Osteoblast (primary cell): ENCODE data around the gene WNT7A. TPM values are rescaled to one million over a fixed set of nuclear protein-coding genes. Genes with fewer than 3 reads are reported as not detected.
A peak's percentile ranks its signal among the peaks of the same experiment; 100 is the strongest.

Experiments used
- DNase-seq: peaks from one replicate; pipeline ENCODE4 v3.0.0; 2011; ENCODE audit warnings: low spot score, mixed read lengths; ENCODE audit not compliant: insufficient read length; ENCODE audit errors: missing footprints
- H2AFZ ChIP-seq: 2 replicates; pipeline ENCODE4 v1.6.0; 2011; ENCODE audit warnings: mild to moderate bottlenecking, low read length
- H3K27ac ChIP-seq: 2 replicates; pipeline ENCODE4 v1.5.1; 2011; ENCODE audit warnings: mild to moderate bottlenecking, low read depth, low read length, moderate library complexity
- H3K27me3 ChIP-seq: 2 replicates; pipeline ENCODE4 v1.6.0; 2012; ENCODE audit warnings: mild to moderate bottlenecking, control low read depth, inconsistent platforms, low read length, moderate library complexity; ENCODE audit not compliant: insufficient read depth
- H3K36me3 ChIP-seq: 2 replicates; pipeline ENCODE4 v1.5.1; 2011; ENCODE audit warnings: mild to moderate bottlenecking, low read length, control low read depth, moderate library complexity; ENCODE audit not compliant: insufficient read depth
- H3K4me1 ChIP-seq: 2 replicates; pipeline ENCODE4 v1.5.1; 2011; ENCODE audit warnings: mild to moderate bottlenecking, low read length, control low read depth, moderate library complexity; ENCODE audit not compliant: insufficient read depth
- H3K4me2 ChIP-seq: 2 replicates; pipeline ENCODE4 v1.6.0; 2011; ENCODE audit warnings: mild to moderate bottlenecking, low read length; ENCODE audit not compliant: insufficient read depth
- H3K4me3 ChIP-seq: fragments of 200-600 bp; sonication (generic); 3 replicates; pipeline ENCODE4 v1.5.1; 2012; ENCODE audit warnings: mild to moderate bottlenecking, low read length, inconsistent platforms; ENCODE audit not compliant: insufficient read depth
- H3K79me2 ChIP-seq: 2 replicates; pipeline ENCODE4 v1.6.0; 2012; ENCODE audit warnings: mild to moderate bottlenecking, low read length, control low read depth, inconsistent platforms; ENCODE audit not compliant: insufficient read depth
- H3K9me3 ChIP-seq: 2 replicates; pipeline ENCODE4 v1.5.1; 2011; ENCODE audit warnings: low read depth, low read length, control low read depth
- H4K20me1 ChIP-seq: 2 replicates; pipeline ENCODE4 v1.6.0; 2012; ENCODE audit warnings: mild to moderate bottlenecking, low read length, control low read depth; ENCODE audit not compliant: insufficient read depth
- CTCF ChIP-seq: IDR thresholded peaks from 2 replicates; pipeline ENCODE4 v1.5.1; 2011; ENCODE audit warnings: mild to moderate bottlenecking, low read depth, low read length, moderate library complexity; ENCODE audit errors: extremely low read depth
- total RNA-seq: library from RNA; depleted of rRNA; stranded (reverse); fragments of >200 nt; gene quantifications from 2 replicates; pipeline ENCODE4 v1.2.3, GENCODE V29; 2012

The WNT7A gene
- total RNA-seq, 1 donor = not detected

- H3K4me3 ChIP-seq = no peak overlapping the region
- H3K9me3 ChIP-seq = no peaks in the 10 kb centered on the region
- no peak overlapping the region for H2AFZ ChIP-seq
- no peaks in the 10 kb centered on the region for H4K20me1 ChIP-seq
- no peak for TF ChIP-seq CTCF
- no peaks in the 10 kb centered on the region for H3K36me3 ChIP-seq
- peak; percentile 79 for DNase-seq
- H3K4me2 ChIP-seq = no peak overlapping the region
- H3K27ac ChIP-seq = no peak overlapping the region
- H3K4me1 ChIP-seq = no peaks in the 10 kb centered on the region
- H3K79me2 ChIP-seq = no peaks in the 10 kb centered on the region
- peaks cover 28% of the 10 kb centered on the region for H3K27me3 ChIP-seq
These were observed 3.8 kb upstream of the WNT7A start for GRCh38 chr3:13883681-13884080.

GRCh38 chr3:13882876-13883275, 3.0 kb upstream of the WNT7A start:
- no peak overlapping the region for H3K4me2 ChIP-seq
- no peak overlapping the region for H2AFZ ChIP-seq
- H4K20me1 ChIP-seq = no peaks in the 10 kb centered on the region
- H3K27ac ChIP-seq = no peak overlapping the region
- no peak for DNase-seq
- no peaks in the 10 kb centered on the region for H3K9me3 ChIP-seq
- peaks cover 35% of the 10 kb centered on the region for H3K27me3 ChIP-seq
- H3K4me1 ChIP-seq = no peaks in the 10 kb centered on the region
- no peaks in the 10 kb centered on the region for H3K79me2 ChIP-seq
- no peaks in the 10 kb centered on the region for H3K36me3 ChIP-seq
- TF ChIP-seq CTCF = no peak
- no peak overlapping the region for H3K4me3 ChIP-seq

- no peaks in the 10 kb centered on the region for H3K36me3 ChIP-seq
- H3K4me1 ChIP-seq = no peaks in the 10 kb centered on the region
- no peaks in the 10 kb centered on the region for H3K9me3 ChIP-seq
- H2AFZ ChIP-seq = no peak overlapping the region
- H3K4me3 ChIP-seq = no peak overlapping the region
- H4K20me1 ChIP-seq = no peaks in the 10 kb centered on the region
- no peak for DNase-seq
- peaks cover 46% of the 10 kb centered on the region for H3K27me3 ChIP-seq
- no peak overlapping the region for H3K4me2 ChIP-seq
- no peak overlapping the region for H3K27ac ChIP-seq
- no peaks in the 10 kb centered on the region for H3K79me2 ChIP-seq
- no peak for TF ChIP-seq CTCF
These were observed 1.9 kb upstream of the WNT7A start for GRCh38 chr3:13881536-13882410.

- H2AFZ ChIP-seq = no peak overlapping the region
These were observed 913 bp upstream of the WNT7A start for GRCh38 chr3:13880811-13881156.

More at GRCh38 chr3:13880811-13881156, 913 bp upstream of the WNT7A start:
- Histone ChIP-seq H3K4me1 (no peaks in the 10 kb centered on the region), H3K79me2 (no peaks in the 10 kb centered on the region), H3K36me3 (no peaks in the 10 kb centered on the region), H3K9me3 (no peaks in the 10 kb centered on the region), H3K27me3 (peaks cover 47% of the 10 kb centered on the region), H3K4me3 (no peak overlapping the region), H3K4me2 (no peak overlapping the region), H4K20me1 (no peaks in the 10 kb centered on the region), H3K27ac (no peak overlapping the region)
- no peak for DNase-seq
- TF ChIP-seq CTCF = no peak
